KMS-11 (cell line): ENCODE measurements around the gene TMEM95.
A peak's percentile ranks its signal among the peaks of the same experiment; 100 is the strongest.

Source experiments
- H2AFZ ChIP-seq: fragments of 200-600 bp; sonication (generic); 2 replicates; pipeline ENCODE4 v1.6.1; 2016; ENCODE audit warnings: antibody characterized with exemption, mixed run types, low read depth
- H3K27ac ChIP-seq: fragments of 200-600 bp; sonication (generic); 2 replicates; pipeline ENCODE4 v1.6.1; 2016; ENCODE audit warnings: mild to moderate bottlenecking, mixed run types
- H3K27me3 ChIP-seq: fragments of 200-600 bp; sonication (generic); 2 replicates; pipeline ENCODE4 v1.6.1; 2017; ENCODE audit warnings: mild to moderate bottlenecking, low read depth, mixed run types, moderate library complexity; ENCODE audit not compliant: insufficient read depth
- H3K36me3 ChIP-seq: fragments of 200-600 bp; sonication (generic); 2 replicates; pipeline ENCODE4 v1.6.1; 2017; ENCODE audit warnings: mild to moderate bottlenecking, mixed run types; ENCODE audit not compliant: insufficient read depth
- H3K4me1 ChIP-seq: fragments of 200-600 bp; sonication (generic); 2 replicates; pipeline ENCODE4 v1.6.1; 2016; ENCODE audit warnings: mild to moderate bottlenecking, low read depth, mixed run types; ENCODE audit not compliant: poor library complexity, severe bottlenecking
- H3K4me2 ChIP-seq: fragments of 200-600 bp; sonication (generic); 2 replicates; pipeline ENCODE4 v1.7.0; 2016; ENCODE audit warnings: mild to moderate bottlenecking, mixed run types
- H3K4me3 ChIP-seq: fragments of 200-600 bp; sonication (generic); IDR thresholded peaks from 2 replicates; pipeline ENCODE4 v1.6.1; 2017; ENCODE audit warnings: low read depth, low read length, mixed read lengths; ENCODE audit not compliant: insufficient read depth
- H3K79me2 ChIP-seq: fragments of 200-600 bp; sonication (generic); 2 replicates; pipeline ENCODE4 v1.6.1; 2016; ENCODE audit warnings: low read depth, mixed run types; ENCODE audit not compliant: insufficient read depth
- H3K9ac ChIP-seq: fragments of 200-600 bp; sonication (generic); 2 replicates; pipeline ENCODE4 v1.6.1; 2016; ENCODE audit warnings: mild to moderate bottlenecking, mixed run types
- H4K20me1 ChIP-seq: fragments of 200-600 bp; sonication (generic); 2 replicates; pipeline ENCODE4 v1.6.1; 2016; ENCODE audit warnings: mild to moderate bottlenecking, mixed run types; ENCODE audit not compliant: insufficient read depth
- TF ChIP-seq, protein P1 (sequence below): fragments of 200-600 bp; sonication (generic); conservative IDR thresholded peaks from 2 replicates; pipeline ENCODE4 v1.6.1; 2017; ENCODE audit warnings: low read depth, mild to moderate bottlenecking, antibody characterized with exemption, low read length, moderate library complexity, mixed read lengths

Gene TMEM95

DNA sequence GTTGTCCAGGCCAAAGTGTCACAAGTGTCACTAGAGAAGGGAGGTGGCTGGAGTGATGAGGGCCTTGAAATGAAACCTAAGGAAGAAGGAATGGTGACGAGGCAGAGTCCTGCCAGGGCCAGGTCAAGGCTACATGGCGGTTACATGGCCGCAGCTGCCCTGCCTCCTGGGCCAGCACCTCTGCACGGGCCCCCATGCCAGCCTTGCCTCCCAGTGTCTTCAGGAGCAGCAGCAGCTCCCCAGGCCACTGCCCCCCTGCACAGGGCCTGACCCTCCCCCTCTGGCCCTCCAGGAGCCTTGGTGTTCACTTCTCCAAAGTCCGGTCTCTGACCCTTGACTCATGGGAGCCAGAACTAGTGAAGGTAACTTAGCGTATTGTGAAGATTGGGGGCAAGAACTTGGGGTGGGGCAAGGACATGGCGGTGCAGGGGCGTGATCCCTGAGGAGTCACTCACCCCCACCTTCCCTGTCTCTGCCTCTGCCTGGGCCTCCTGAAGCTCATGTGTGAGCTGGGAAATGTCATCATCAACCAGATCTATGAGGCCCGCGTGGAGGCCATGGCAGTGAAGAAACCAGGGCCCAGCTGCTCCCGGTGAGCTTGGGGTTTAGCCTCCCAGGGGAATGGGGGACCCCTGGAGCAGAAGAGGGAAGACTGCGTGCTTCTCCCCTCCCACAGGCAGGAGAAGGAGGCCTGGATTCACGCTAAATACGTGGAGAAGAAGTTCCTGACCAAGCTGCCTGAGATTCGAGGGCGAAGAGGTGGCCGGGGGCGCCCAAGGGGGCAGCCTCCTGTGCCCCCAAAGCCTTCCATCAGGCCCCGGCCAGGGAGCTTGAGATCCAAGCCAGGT is 7.1 kb upstream of the TMEM95 start:
- Histone ChIP-seq H3K36me3 (no peaks in the 10 kb centered on the region), H4K20me1 (no peaks in the 10 kb centered on the region), H3K27ac (no peak overlapping the region), H3K9ac (no peak overlapping the region), H3K79me2 (no peaks in the 10 kb centered on the region), H2AFZ (no peak overlapping the region), H3K27me3 (no peaks in the 10 kb centered on the region), H3K4me2 (no peak overlapping the region), H3K4me3 (no peak overlapping the region), H3K4me1 (no peaks in the 10 kb centered on the region)
- TF ChIP-seq, protein P1, sequence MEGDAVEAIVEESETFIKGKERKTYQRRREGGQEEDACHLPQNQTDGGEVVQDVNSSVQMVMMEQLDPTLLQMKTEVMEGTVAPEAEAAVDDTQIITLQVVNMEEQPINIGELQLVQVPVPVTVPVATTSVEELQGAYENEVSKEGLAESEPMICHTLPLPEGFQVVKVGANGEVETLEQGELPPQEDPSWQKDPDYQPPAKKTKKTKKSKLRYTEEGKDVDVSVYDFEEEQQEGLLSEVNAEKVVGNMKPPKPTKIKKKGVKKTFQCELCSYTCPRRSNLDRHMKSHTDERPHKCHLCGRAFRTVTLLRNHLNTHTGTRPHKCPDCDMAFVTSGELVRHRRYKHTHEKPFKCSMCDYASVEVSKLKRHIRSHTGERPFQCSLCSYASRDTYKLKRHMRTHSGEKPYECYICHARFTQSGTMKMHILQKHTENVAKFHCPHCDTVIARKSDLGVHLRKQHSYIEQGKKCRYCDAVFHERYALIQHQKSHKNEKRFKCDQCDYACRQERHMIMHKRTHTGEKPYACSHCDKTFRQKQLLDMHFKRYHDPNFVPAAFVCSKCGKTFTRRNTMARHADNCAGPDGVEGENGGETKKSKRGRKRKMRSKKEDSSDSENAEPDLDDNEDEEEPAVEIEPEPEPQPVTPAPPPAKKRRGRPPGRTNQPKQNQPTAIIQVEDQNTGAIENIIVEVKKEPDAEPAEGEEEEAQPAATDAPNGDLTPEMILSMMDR = no peak

DNA sequence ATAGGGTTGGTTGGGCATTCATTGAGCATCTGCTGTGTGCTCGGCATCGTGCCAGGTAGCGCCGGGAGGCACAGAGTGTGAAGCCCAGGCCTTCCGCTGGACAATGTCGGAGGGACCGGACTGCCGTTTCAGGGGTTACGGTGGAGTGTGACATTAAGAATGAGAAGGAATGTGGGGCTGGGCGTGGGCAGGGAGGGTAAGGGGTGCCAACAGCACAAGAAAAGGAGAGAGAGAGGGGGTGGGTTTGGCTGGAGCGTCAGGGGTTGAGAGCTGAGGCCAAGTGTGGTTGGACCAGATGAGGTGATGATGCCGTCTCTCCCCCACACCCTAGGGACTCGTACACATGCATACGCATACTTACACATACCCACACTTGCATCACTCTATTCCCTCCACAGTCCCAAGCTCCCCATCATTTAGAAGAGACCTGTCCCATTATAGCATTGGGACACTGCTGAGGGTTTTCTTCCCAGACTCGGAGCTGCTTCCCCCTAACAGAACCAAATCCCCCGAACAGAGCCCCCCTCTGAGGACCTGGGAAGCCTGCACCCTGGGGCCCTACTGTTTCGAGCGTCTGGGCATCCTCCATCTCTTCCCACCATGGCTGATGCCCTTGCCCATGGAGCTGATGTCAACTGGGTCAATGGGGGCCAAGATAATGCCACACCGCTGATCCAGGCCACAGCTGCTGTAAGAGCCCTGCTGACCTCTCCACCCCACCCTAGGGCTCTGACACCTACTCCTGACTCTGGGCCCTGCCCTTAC is 6.3 kb upstream of the TMEM95 start:
- Histone ChIP-seq H3K27ac (no peak overlapping the region), H3K4me2 (no peak overlapping the region)

DNA sequence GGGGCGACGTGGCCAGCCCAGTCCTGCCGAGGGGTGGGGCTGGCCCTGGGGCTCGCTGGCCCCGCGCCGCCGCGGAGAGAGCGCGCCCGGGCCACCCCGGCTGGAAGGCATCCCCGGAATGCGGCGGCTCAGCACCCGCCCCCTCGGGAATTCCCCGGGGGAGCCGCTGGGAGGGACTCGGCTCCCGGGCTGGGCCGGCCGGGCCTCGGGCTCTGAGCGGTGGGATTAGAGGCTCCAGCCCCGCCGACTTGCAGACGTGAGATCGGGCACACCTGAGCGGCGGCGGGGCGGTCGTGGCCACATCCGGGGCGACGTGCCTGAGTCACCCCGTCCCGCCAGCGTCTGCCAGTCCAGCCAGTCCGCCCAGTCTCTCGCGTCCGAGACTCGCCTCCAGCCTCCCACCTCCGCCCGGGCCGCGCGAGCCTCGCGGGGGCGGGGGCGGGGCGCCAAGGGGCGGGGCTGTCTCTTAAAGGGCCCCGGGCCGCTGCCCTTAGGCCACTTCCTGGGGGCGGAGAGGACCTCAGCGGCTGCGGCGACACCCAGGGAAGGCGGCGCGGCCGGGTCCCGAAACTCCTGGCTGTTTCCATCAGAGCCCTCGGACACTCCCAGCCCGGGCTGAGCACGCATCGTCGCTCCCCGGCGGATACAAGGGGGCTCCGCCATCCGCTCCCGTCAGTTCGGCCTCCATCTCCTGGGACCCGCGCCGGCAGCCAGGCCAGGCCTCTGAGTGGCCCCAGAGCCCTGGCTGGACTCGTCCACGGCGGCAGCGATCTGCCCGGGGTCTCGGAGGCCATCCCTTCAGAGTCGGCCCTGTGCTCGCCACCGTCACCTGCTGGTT is 3.1 kb upstream of the TMEM95 start, which contains the start of gene KCTD11:
Gene KCTD11 (plus strand): TSS at position 498 of the 838 bp plus-strand sequence.
- Histone ChIP-seq H3K36me3 (no peaks in the 10 kb centered on the region), H2AFZ (no peak within 1 kb of the TSS), H3K4me1 (no peaks in the 10 kb centered on the region), H3K27ac (peak within 1 kb of the TSS; percentile 30; the same call in 1 of the 2 replicates), H3K9ac (no peak within 1 kb of the TSS; the same call in 1 of the 2 replicates), H3K4me3 (no peak within 1 kb of the TSS), H4K20me1 (no peaks in the 10 kb centered on the region), H3K79me2 (no peaks in the 10 kb centered on the region), H3K27me3 (no peaks in the 10 kb centered on the region), H3K4me2 (peak within 1 kb of the TSS; percentile 45; the same call in 1 of the 2 replicates)
- TF ChIP-seq, protein P1 = no peak

More for the DNA sequence above, 6.3 kb upstream of the TMEM95 start:
- no peak overlapping the region for H3K9ac ChIP-seq
- H3K36me3 ChIP-seq = no peaks in the 10 kb centered on the region
- no peaks in the 10 kb centered on the region for H3K27me3 ChIP-seq
- no peaks in the 10 kb centered on the region for H3K4me1 ChIP-seq
- no peak overlapping the region for H2AFZ ChIP-seq
- TF ChIP-seq, protein P1 = no peak
- no peak overlapping the region for H3K4me3 ChIP-seq
- no peaks in the 10 kb centered on the region for H4K20me1 ChIP-seq
- H3K79me2 ChIP-seq = no peaks in the 10 kb centered on the region

DNA sequence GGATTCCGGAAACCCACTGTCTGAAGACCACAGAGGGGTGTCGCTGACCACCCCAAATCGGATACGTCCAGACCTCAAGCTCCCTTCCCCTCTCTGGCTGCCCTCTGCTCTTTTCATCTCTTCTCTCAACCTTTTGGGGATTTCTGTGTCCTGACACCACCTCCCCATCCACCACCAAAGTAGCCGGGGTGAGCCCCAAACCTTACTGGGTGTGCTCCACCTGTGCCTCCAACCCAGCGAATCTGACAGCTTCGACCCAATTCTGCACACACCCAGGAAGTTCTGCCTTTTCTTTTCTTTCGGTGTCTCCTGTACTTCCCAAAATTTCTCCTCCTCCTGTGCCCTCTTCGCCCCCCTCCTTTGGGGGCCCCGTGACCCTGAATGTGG is 2.5 kb upstream of the TMEM95 start:
- Histone ChIP-seq H3K27ac (no peak overlapping the region), H3K27me3 (no peaks in the 10 kb centered on the region), H3K4me2 (no peak overlapping the region; the same call in 1 of the 2 replicates), H2AFZ (no peak overlapping the region), H3K4me1 (no peaks in the 10 kb centered on the region), H4K20me1 (no peaks in the 10 kb centered on the region), H3K9ac (no peak overlapping the region), H3K36me3 (no peaks in the 10 kb centered on the region), H3K4me3 (no peak overlapping the region), H3K79me2 (no peaks in the 10 kb centered on the region)
- TF ChIP-seq, protein P1 = no peak
